GM18867 (cell line): ENCODE results near the gene LBP.
"Not testable (repeated sequence)": the region's sequence is repeated elsewhere in the genome, so short reads cannot be mapped to it uniquely, and the experiment has no call there.

ENCODE experiments used
- ATAC-seq: cut with Tn5 transposase; IDR thresholded peaks from one replicate; pipeline ENCODE4 v1.9.1; 2021; ENCODE audit warnings: mild to moderate bottlenecking, moderate library complexity; ENCODE audit not compliant: unreplicated experiment

Gene LBP, protein sequence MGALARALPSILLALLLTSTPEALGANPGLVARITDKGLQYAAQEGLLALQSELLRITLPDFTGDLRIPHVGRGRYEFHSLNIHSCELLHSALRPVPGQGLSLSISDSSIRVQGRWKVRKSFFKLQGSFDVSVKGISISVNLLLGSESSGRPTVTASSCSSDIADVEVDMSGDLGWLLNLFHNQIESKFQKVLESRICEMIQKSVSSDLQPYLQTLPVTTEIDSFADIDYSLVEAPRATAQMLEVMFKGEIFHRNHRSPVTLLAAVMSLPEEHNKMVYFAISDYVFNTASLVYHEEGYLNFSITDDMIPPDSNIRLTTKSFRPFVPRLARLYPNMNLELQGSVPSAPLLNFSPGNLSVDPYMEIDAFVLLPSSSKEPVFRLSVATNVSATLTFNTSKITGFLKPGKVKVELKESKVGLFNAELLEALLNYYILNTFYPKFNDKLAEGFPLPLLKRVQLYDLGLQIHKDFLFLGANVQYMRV

GRCh38 chr20:38346247-38346651, at the start of gene LBP:
TSS of gene LBP (plus strand) at chr20:38346482. CDS start at chr20:38346517, 35 bp downstream.
- no peak for ATAC-seq

- ATAC-seq, result no peak
These were observed 48.2 kb upstream of the LBP start for GRCh38 chr20:38297916-38298674.

GRCh38 chr20:38298768-38299288, 47.5 kb upstream of the LBP start:
- no peak for ATAC-seq

GRCh38 chr20:38299963-38300362, 46.3 kb upstream of the LBP start:
- no peak for ATAC-seq

- ATAC-seq, result no peak
These were observed 45.8 kb upstream of the LBP start for GRCh38 chr20:38300438-38300837.

- ATAC-seq, result no peak
These were observed 45.0 kb upstream of the LBP start for GRCh38 chr20:38301309-38301708.

GRCh38 chr20:38302786-38303185, 43.5 kb upstream of the LBP start:
- no peak for ATAC-seq

DNA sequence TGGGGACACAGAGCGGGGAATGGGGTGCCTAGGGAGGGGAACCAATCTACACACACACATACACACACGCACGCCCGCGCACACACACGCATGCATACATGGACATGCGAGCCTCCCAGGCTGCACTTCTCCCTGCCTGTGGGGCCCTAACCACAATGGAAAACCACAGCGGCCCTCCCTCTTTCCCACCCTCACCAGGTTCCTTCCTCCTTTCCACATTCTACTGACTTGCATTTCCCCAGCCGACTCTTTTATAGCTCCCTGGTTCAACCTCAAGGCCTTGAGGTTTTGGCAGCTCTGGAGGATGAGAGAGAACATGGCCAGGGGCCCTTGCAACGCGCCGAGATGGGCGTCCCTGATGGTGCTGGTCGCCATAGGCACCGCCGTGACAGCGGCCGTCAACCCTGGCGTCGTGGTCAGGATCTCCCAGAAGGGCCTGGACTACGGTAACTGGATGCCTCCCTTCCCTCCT, 42.3 kb upstream of the LBP start, which contains the start of gene BPI:
TSS of gene BPI (plus strand) at position 249 of the 472 bp plus-strand sequence. CDS start at position 317, 68 bp downstream.
- no peak for ATAC-seq

DNA sequence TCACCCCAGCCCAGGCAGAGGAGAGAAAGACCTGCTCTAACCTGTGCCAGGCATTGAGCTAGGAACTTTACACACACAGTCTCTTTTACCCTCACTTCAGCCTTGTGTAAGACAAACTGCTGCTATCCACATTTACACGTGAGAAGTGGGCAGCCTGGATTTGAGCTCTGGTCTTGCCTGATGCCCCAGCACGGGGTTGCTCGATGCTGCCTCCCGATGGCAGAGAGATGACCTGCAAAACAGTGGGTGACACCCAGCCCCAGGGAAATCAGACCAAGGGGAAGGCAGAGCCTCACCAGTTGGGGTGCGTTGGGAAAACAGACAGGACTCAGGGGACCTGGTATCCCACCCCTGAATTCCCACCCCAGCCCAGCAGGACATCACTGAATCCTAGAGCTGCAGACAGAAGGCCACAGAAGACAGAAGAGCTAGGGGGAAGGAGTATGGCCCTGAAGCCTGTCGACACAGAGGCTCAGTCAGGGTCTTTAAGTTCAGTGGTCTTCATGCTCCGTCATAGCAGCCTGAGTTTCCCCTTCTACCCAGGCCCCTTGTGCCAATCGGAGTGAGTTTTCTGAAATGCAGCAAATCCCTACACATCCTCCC, 41.3 kb upstream of the LBP start:
- no peak for ATAC-seq

DNA sequence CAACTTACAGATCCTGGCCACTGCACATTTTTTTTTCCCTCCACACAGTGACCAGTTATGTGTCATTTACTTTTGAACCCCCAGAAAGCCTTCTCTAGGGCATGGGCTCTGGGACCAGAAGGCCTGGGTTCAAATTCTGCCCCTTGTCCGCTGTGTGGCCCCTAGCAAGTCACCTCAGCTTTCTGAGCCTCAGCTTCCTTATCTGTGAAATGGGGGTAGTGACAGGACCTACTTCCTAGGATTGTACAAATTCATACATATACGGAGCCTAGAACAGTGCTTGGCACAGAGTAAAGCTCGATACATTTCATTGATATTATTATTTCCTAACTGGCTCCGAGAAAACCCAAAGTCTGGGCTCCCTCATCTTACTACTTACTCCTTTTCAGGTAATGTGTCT, 40.7 kb upstream of the LBP start:
- no peak for ATAC-seq

DNA sequence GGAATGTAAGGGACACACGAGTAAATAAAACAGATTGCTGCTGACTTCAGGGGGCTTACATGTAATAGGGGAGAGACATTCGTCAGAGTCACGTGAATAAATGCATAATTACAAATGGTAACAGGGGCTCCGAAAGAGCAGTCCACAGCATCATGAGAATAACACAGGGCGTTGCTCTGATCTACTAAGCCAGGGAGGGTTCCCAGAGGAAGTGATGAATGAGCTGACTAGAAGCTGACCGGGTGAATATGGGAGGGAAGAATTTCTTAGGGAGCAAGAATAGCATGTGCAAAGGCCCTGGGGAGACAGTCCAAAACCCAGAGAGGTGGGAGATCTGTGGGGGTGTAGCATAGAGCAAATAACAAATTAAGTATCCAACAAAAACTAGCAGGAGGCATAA, 39.9 kb upstream of the LBP start:
- ATAC-seq, result no peak

DNA sequence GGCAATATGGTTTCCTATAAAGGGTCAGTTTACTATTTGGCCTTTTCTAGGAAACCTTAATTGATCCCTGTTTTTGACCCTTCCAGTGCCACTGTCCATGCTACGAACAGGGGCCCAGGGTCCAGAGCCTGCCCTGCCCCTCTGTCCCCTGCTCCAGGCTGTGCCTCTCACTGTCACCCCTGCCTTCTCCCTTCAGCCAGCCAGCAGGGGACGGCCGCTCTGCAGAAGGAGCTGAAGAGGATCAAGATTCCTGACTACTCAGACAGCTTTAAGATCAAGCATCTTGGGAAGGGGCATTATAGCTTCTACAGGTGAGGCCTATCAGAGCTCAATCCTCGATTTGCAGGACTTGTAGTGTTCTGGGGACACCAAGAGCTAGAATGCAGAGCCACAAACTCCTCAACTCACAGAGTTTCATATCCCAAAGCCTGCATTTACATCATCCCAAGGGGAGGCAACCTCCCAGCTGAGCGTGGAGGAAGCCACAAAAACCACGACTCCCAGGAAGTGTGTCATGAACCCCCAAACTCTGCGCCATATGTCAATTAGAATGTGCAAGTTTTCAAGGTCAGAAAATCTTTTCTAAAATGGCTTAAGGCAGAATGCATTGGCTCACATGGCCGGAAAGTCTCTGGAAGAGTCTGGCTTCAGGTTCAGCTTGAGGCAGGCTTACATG, 38.8 kb upstream of the LBP start:
- ATAC-seq, result no peak

DNA sequence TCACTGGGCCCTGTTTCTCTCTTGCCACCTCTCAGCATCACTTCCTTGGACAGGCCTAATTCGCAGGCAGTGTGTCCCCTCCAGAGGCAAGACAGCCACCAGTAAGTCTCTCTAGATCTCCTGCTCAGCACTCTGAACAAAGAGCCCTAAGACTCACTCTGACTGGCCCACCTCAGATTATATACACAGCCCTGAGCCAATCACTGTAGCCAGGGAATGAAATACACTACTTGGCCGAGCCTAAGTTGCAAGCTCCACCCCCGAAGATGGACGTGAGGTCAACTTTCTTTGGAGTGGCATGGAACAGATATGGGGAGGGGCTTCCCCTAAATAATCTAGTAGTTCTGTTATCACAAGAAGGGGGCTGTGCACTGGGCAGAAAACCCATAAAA, 38.2 kb upstream of the LBP start:
- ATAC-seq, result no peak

DNA sequence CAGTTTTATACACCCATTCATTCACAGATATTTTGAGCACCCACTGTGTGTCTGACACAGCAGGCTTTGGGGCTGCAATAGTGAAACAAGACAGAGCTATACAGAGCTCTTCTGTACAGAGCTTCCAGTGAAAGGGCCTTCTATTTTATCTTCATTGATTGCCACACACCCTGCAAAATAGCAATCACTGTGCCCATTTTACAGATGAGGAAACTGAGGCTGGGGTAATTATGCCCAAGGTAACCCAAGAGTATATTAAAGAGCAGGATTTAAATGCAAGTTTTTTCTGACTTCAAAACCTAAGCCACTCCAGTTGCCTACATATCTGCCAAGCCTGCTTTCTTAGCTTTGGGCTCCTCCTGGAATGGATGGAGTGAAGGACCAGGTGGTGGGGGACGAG, 37.8 kb upstream of the LBP start:
- ATAC-seq, result no peak

GRCh38 chr20:38311091-38311490, 35.2 kb upstream of the LBP start:
- no peak for ATAC-seq

DNA sequence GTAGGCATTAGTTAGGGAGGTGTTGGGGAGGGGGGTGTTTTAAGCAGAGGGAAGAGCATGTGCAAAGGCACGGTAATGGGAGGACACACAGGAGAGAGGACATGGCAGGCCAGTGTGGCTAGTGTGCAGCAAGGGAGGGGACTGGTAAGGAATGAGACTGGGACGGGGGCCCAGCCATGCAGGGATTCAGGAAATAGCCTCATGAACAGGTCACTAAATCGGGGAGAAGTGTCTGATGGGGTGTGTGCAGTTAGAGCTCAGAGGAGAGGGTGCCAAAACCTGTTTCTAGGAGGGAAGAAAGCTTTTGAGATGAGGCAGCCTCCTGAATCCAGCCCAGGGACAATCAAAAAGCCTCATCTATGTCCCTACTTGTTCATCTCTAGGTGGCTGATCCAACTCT, 34.8 kb upstream of the LBP start:
- no peak for ATAC-seq

DNA sequence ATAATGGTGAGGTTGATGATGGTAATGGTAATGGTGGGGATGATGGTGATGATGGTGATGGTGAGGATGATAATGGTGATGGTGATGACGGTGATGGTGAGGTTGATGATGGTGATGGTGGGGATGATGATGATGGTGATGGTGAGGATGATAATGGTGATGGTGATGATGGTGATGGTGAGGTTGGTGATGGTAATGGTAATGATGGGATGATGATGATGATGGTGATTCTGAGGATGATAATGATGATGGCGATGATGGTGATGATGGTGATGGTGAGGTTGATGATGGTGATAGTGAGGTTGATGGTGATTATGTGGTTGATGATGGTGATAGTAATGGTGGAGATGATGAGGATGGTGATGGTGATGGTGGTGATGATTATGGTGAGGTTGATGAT, 32.6 kb upstream of the LBP start:
- no peak for ATAC-seq

GRCh38 chr20:38314350-38314749, 31.9 kb upstream of the LBP start:
- not testable (repeated sequence) for ATAC-seq

DNA sequence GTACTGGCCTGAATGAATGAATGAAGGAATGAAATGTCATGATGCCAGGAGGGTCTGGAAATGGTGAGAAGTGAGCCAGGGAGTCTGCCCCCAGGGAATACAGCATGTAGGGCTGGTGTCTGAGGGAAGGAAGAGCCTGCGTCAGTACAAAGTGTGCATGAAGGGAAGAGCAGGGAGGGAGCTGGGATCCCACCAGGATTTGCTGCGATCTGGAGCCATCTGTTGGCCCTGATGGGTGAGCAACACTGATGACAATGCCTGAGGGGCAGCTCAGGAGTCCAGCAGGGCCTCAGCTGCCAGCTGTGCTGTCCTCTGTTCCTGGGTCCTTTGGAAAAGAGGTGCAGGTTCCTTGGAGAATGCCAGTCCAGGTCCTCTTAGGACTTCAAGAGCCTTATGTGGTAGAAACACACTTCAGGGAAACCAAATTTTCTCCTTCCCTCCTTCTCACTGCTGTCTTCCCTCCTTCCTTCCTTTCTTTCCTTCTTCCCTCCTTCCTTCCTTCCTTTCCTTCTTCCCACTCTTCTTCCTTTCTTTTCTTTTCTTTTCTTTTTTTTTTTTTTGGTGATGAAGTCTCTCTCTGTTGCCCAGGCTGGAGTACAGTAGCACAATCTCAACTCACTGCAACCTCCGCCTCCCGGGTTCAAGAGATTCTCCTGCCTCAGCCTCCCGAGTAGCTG, 30.9 kb upstream of the LBP start:
- ATAC-seq, result no peak

- no peak for ATAC-seq
These were observed 29.9 kb upstream of the LBP start for GRCh38 chr20:38316341-38316740.
